GM12878 (cell line): ENCODE measurements around the gene LHX5.

Experiments
- ATF7 ChIP-seq: fragments of 450-650 bp; IDR thresholded peaks from 2 replicates; pipeline ENCODE4 v1.6.1; 2016; ENCODE audit warnings: low read depth, mild to moderate bottlenecking
- BRCA1 ChIP-seq: IDR thresholded peaks from 2 replicates; pipeline ENCODE4 v1.6.1; 2011; ENCODE audit warnings: low read depth, low read length, improper control_type of control experiment
- CTCF ChIP-seq, 3 experiments: IDR thresholded peaks in 2 of 3; conservative IDR thresholded peaks in 1 of 3; 2 replicates each; pipeline ENCODE4 v1.5.1; 2011; ENCODE audit warnings: low read depth in 3 of 3, low read length in 3 of 3, mild to moderate bottlenecking in 3 of 3, control low read depth in 2 of 3, moderate library complexity in 2 of 3, inconsistent platforms in 1 of 3, mixed read lengths in 1 of 3; ENCODE audit not compliant: control insufficient read depth in 2 of 3, insufficient read depth in 1 of 3; ENCODE audit errors: extremely low read depth in 1 of 3
- EP300 ChIP-seq, 2 experiments: fragments of 150-350 bp in 1 of 2; IDR thresholded peaks; 2 replicates each; pipeline ENCODE4 v1.6.1; 2011 to 2012; ENCODE audit warnings: low read depth in 2 of 2, low read length in 2 of 2, borderline replicate concordance in 1 of 2, improper control_type of control experiment in 1 of 2, inconsistent platforms in 1 of 2; ENCODE audit not compliant: control insufficient read depth in 1 of 2
- EZH2 ChIP-seq: IDR thresholded peaks from 2 replicates; pipeline ENCODE4 v1.6.1; 2012; ENCODE audit warnings: low read depth, mild to moderate bottlenecking, control low read depth, inconsistent platforms, low read length, borderline replicate concordance; ENCODE audit not compliant: control insufficient read depth
- MEF2B ChIP-seq: fragments of 450-650 bp; IDR thresholded peaks from 2 replicates; pipeline ENCODE4 v1.6.1; 2018; ENCODE audit warnings: mild to moderate bottlenecking, moderate library complexity; ENCODE audit not compliant: partially characterized antibody, poor library complexity, severe bottlenecking
- MXI1 ChIP-seq: fragments of 150-350 bp; IDR thresholded peaks from 2 replicates; pipeline ENCODE4 v1.6.1; 2011; ENCODE audit warnings: low read depth, mild to moderate bottlenecking, inconsistent platforms, low read length, improper control_type of control experiment
- NR2C2 ChIP-seq: IDR thresholded peaks from 2 replicates; pipeline ENCODE4 v1.6.1; 2011; ENCODE audit warnings: borderline replicate concordance, low read depth; ENCODE audit not compliant: control insufficient read depth, insufficient read length
- POLR2A ChIP-seq: IDR thresholded peaks from 2 replicates; pipeline ENCODE4 v1.6.1; 2011; ENCODE audit warnings: low read depth, mild to moderate bottlenecking, low read length
- POU2F2 ChIP-seq: IDR thresholded peaks from 3 replicates; pipeline ENCODE4 v1.6.1; 2011; ENCODE audit warnings: low read depth, mild to moderate bottlenecking, low read length, borderline replicate concordance
- RAD51 ChIP-seq: fragments of 450-650 bp; IDR thresholded peaks from 2 replicates; pipeline ENCODE4 v1.6.1; 2016; ENCODE audit warnings: moderate library complexity, mild to moderate bottlenecking, inconsistent platforms
- TAF1 ChIP-seq: IDR thresholded peaks from 2 replicates; pipeline ENCODE4 v1.6.1; 2011; ENCODE audit warnings: mild to moderate bottlenecking, low read depth, low read length, borderline replicate concordance
- USF2 ChIP-seq: IDR thresholded peaks from 2 replicates; pipeline ENCODE4 v1.6.1; 2011; ENCODE audit warnings: low read depth, low read length, improper control_type of control experiment, borderline replicate concordance

GRCh38 chr12:113477171-113477841 lies 5.6 kb upstream of the LHX5 start:
- no peak for TF ChIP-seq POLR2A
- TF ChIP-seq EP300 (IDR thresholded peaks at IDR 0.05; ENCODE audit: borderline replicate concordance in 1 of 2, control insufficient read depth in 1 of 2, low read depth in 2 of 2, low read length in 2 of 2): no peak
- TF ChIP-seq EZH2: no peak
- no peak for TF ChIP-seq POU2F2
- no peak for TF ChIP-seq CTCF (IDR thresholded peaks at IDR 0.05 in 2 of 3, conservative IDR thresholded peaks at IDR 0.05 in 1 of 3; ENCODE audit: control insufficient read depth in 2 of 3, extremely low read depth in 1 of 3, insufficient read depth in 1 of 3, low read depth in 3 of 3, low read length in 3 of 3)
- TF ChIP-seq TAF1: no peak
- no peak for TF ChIP-seq MXI1
- no peak for TF ChIP-seq USF2
- TF ChIP-seq ATF7: no peak
- TF ChIP-seq BRCA1: no peak
- no peak for TF ChIP-seq NR2C2
- no peak for TF ChIP-seq RAD51
- no peak for TF ChIP-seq MEF2B
